Measurements from ENCODE around the gene CYP27B1.
"Not testable (repeated sequence)": the region's sequence is repeated elsewhere in the genome, so short reads cannot be mapped to it uniquely, and the experiment has no call there.

CYP27B1 gene

DNA sequence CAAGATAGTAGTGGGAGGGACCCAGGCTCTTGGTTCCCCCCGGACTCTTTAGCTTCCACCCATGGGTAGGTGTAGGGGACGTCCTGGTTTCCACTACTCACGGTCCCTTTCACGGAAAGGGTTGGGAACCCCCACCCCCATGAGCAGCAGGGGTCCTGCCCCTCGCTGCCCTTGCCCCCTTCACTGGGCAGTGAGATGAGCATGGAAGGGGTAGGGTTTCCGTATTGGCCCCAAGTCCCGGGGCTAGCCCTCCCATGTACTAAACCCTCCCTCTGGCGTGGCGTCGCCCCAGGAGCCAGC, 41.1 kb downstream of the CYP27B1 start:
- Histone ChIP-seq H3K9ac (ENCODE audit: low read length in 2 of 2) (no peak overlapping the region), H3K4me1 (ENCODE audit: control insufficient read depth, insufficient read depth, low read length) (peaks cover 18% of the 10 kb centered on the region), H3K27me3 (ENCODE audit: control insufficient read depth in 1 of 2, insufficient read depth in 2 of 2, low read length in 2 of 2) (peaks cover 21 to 33% of the 10 kb centered on the region in 2 donors), H3K27ac (ENCODE audit: low read length) (no peak overlapping the region), H3K36me3 (ENCODE audit: control insufficient read depth in 2 of 2, insufficient read depth in 2 of 2, low read length in 2 of 2) (peaks cover 0 to 8% of the 10 kb centered on the region in 2 donors), H3K9me3 (ENCODE audit: control insufficient read depth in 2 of 2, low read length in 2 of 2) (no peaks in the 10 kb centered on the region), H3K4me3 (ENCODE audit: low read length in 2 of 2) (peak overlapping the region; percentile 73 to 76)

DNA sequence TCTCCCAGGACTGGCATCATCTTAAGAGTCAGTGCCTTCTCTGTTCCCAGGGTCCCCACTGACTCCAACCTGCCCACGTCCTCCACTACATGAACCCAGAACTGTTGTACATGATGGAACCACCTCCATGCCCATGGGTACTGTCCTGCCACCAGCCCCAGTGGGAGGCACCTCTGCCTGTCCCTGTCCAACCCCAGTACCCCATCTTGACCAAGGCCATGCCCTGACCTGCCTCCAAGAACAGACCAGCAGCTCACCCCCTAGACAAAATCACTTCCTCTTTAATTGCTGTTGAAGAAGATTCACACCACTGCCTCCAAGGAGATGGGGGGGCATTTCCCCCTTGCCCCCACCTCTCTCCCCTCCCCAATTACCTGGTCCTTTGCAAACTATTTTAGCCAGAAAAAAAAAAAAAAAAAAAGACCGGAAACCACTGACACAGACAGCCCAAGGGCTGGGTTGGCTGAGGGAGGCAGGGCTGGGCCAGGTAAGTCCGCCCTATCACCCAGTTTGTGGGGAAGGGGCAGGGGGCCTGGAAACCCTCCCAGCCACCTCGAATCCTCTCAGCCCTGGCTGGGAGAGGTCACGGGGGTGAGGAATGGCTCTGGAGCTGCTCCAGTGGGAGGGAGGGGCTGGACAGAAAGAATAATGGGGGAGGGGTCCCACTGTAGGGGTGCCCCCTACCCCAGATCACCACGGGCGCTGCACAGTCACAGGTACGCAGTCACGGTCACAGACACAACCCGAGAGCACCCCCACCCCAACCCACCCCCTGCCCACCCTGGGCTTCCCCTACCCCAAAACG, 41.7 kb downstream of the CYP27B1 start:
- peaks cover 3 to 14% of the 10 kb centered on the region in 2 donors for H3K36me3 ChIP-seq (ENCODE audit: control insufficient read depth in 2 of 2, insufficient read depth in 2 of 2, low read length in 2 of 2)
- no peak overlapping the region for H3K9ac ChIP-seq (ENCODE audit: low read length in 2 of 2)

DNA sequence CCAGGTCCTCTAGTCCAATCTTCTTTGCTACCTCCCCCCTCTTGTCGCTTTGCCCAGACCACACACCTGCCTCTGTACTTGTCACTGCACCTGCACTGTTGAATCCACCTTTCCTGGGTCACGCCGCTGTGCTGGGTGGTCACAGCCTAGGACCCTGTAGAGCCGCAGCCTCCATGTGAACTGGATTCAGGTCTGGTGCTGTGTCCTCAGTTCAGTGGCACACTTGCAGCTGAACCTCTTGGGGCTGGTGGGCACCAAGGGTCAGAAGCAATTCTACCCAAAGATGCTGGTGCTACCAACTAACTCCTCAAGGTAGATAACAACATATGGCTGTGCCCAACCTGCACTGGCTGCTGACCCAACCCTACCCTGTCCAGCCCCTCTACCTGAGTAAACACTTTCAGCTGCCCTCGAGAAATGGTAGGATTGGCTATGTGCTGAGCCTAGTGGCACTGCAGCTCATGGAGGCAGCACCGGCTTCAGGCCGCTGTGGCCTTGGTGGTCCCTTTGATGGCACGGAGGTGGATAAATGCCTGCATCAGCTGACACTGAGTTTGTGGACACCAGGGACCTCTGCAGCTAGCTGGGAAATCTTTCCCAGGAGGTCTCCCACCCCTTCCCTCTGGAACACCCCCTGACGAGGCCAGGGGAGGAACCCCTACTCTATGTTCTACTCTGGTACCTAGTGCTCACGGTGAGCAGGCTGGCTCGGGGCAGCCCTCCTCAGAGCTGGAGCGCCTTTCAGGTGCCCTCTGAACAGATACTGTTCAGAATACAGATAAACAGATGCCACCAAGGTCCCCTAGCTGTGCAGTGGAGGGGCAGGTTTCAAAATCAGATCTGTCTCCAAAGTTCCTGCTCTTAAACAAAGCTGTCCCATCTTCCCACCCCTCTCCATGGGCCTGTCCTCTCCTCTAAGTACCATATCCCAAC, 42.6 kb downstream of the CYP27B1 start:
- Histone ChIP-seq H3K27ac (ENCODE audit: low read length) (no peak overlapping the region), H3K4me1 (ENCODE audit: control insufficient read depth, insufficient read depth, low read length) (peaks cover 18% of the 10 kb centered on the region), H3K4me3 (ENCODE audit: low read length in 2 of 2) (no peak overlapping the region), H3K9ac (ENCODE audit: low read length in 2 of 2) (no peak overlapping the region), H3K9me3 (ENCODE audit: control insufficient read depth in 2 of 2, low read length in 2 of 2) (no peaks in the 10 kb centered on the region), H3K27me3 (ENCODE audit: control insufficient read depth in 1 of 2, insufficient read depth in 2 of 2, low read length in 2 of 2) (peaks cover 20 to 33% of the 10 kb centered on the region in 2 donors), H3K36me3 (ENCODE audit: control insufficient read depth in 2 of 2, insufficient read depth in 2 of 2, low read length in 2 of 2) (peaks cover 12 to 22% of the 10 kb centered on the region in 2 donors)

More for the DNA sequence above, 41.7 kb downstream of the CYP27B1 start:
- Histone ChIP-seq H3K27ac (ENCODE audit: low read length) (no peak overlapping the region), H3K9me3 (ENCODE audit: control insufficient read depth in 2 of 2, low read length in 2 of 2) (no peaks in the 10 kb centered on the region), H3K4me1 (ENCODE audit: control insufficient read depth, insufficient read depth, low read length) (peaks cover 18% of the 10 kb centered on the region), H3K4me3 (ENCODE audit: low read length in 2 of 2) (no peak overlapping the region), H3K27me3 (ENCODE audit: control insufficient read depth in 1 of 2, insufficient read depth in 2 of 2, low read length in 2 of 2) (peaks cover 20 to 33% of the 10 kb centered on the region in 2 donors)

DNA sequence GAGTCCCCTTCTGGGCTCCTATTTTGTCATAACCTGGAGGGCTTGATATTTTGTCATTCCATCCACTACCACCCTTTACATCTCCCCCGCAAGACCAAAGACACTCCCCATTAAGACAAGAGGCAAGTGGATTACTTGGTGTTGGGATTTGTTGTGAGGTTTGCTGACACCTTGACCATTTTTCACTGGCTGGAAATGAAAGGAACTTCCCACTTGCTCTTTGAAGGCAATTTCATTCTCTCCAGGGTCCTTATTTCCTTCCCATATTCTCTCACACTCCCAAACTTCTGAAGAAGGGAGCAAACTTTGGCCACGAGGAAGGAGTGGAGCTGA, 43.3 kb downstream of the CYP27B1 start:
- no peak overlapping the region for H3K9ac ChIP-seq (ENCODE audit: low read length in 2 of 2)
- peaks cover 18% of the 10 kb centered on the region for H3K4me1 ChIP-seq (ENCODE audit: control insufficient read depth, insufficient read depth, low read length)
- peaks cover 20 to 33% of the 10 kb centered on the region in 2 donors for H3K27me3 ChIP-seq (ENCODE audit: control insufficient read depth in 1 of 2, insufficient read depth in 2 of 2, low read length in 2 of 2)
- H3K9me3 ChIP-seq (ENCODE audit: control insufficient read depth in 2 of 2, low read length in 2 of 2) = no peaks in the 10 kb centered on the region
- H3K4me3 ChIP-seq (ENCODE audit: low read length in 2 of 2) = no peak overlapping the region
- H3K27ac ChIP-seq (ENCODE audit: low read length) = no peak overlapping the region
- peaks cover 18 to 27% of the 10 kb centered on the region in 2 donors for H3K36me3 ChIP-seq (ENCODE audit: control insufficient read depth in 2 of 2, insufficient read depth in 2 of 2, low read length in 2 of 2)

DNA sequence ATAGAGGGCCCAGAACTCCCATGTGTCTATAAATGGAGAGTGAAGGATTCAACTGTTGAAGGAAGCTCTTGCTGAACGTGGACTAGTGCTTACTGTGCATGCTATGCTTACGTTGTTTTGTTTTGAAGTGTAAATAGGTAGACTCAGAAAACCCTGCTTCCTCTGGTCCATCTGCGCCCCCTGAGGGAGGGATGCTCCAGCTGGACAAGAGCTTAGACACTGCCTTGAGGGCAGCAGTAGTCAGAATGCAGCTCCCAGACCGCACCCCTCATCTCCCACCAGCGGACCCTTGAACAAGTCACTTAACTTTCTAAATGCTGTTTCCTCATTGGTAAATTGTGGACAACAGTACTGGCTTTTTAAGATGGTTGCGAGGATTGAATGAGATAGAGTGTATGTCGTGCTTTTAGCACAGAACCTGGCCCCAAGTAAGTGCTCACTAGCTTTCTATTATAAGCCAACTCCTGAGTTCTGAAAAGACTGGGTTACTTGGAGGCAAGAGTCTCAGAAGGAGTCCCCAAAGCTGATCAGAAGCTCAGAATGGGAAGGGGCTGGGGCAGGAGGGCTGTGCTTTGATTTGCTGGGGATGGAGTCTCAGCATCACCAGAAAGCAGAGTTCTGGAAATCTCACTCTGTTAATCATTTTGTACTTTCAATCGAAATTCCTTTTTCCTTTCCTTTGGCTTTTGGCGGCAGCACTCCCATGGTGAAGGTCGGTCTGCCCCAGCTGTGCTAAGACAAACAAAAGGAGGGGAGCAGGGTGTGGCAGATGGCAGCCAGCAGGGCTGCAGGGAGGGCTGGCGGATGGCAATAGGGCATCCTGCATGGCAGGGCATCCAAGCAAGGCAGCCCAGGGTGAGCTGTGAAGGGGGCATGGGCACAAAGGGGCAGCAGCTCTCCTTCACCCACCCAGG, 43.9 kb downstream of the CYP27B1 start:
- Histone ChIP-seq H3K27me3 (ENCODE audit: control insufficient read depth in 1 of 2, insufficient read depth in 2 of 2, low read length in 2 of 2) (peaks cover 20 to 29% of the 10 kb centered on the region in 2 donors), H3K27ac (ENCODE audit: low read length) (no peak overlapping the region), H3K9me3 (ENCODE audit: control insufficient read depth in 2 of 2, low read length in 2 of 2) (no peaks in the 10 kb centered on the region), H3K4me3 (ENCODE audit: low read length in 2 of 2) (no peak overlapping the region), H3K4me1 (ENCODE audit: control insufficient read depth, insufficient read depth, low read length) (peaks cover 18% of the 10 kb centered on the region), H3K36me3 (ENCODE audit: control insufficient read depth in 2 of 2, insufficient read depth in 2 of 2, low read length in 2 of 2) (peaks cover 24 to 32% of the 10 kb centered on the region in 2 donors), H3K9ac (ENCODE audit: low read length in 2 of 2) (no peak overlapping the region)

DNA sequence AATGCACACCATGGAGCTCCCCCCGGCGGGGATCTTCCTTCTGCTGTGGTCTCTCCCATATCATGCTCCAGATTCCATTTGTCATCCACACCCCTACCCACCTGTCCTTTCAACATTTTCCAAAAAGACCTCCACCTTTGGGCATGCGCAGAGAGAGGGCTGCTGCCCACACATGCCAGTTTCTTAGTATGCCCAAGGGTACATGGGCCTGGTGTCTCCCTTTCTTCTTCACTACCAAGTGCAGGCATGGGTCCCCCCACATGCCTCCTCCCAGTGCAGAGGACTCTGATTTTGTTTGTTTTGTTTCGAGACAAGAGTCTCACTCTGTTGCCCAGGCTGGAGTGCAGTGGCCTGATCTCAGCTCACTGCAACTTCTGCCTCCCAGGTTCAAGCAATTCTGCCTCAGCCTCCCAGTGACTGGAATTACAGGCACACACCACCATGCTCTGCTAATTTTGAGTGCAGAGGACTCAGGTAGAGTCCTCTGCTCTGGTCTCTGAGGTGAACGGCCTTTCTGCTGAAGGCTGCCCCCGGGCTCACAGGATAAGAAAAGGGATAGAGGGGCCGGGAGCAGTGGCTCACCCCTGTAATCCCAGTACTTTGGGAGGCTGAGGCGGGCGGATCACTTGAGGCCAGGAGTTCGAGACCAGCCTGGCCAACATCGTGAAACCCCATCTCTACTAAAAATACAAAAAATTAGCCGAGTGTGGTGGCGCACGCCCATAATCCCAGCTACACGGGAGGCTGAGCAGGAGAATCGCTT, 44.9 kb downstream of the CYP27B1 start:
- not testable (repeated sequence) for H3K9me3 ChIP-seq (ENCODE audit: control insufficient read depth in 2 of 2, low read length in 2 of 2); H3K27ac ChIP-seq (ENCODE audit: low read length); H3K4me3 ChIP-seq (ENCODE audit: low read length in 2 of 2); H3K9ac ChIP-seq (ENCODE audit: low read length in 2 of 2)
- H3K4me1 ChIP-seq (ENCODE audit: control insufficient read depth, insufficient read depth, low read length) = peaks cover 12% of the 10 kb centered on the region
- peaks cover 32 to 37% of the 10 kb centered on the region in 2 donors for H3K36me3 ChIP-seq (ENCODE audit: control insufficient read depth in 2 of 2, insufficient read depth in 2 of 2, low read length in 2 of 2)
- peaks cover 12 to 19% of the 10 kb centered on the region in 2 donors for H3K27me3 ChIP-seq (ENCODE audit: control insufficient read depth in 1 of 2, insufficient read depth in 2 of 2, low read length in 2 of 2)

DNA sequence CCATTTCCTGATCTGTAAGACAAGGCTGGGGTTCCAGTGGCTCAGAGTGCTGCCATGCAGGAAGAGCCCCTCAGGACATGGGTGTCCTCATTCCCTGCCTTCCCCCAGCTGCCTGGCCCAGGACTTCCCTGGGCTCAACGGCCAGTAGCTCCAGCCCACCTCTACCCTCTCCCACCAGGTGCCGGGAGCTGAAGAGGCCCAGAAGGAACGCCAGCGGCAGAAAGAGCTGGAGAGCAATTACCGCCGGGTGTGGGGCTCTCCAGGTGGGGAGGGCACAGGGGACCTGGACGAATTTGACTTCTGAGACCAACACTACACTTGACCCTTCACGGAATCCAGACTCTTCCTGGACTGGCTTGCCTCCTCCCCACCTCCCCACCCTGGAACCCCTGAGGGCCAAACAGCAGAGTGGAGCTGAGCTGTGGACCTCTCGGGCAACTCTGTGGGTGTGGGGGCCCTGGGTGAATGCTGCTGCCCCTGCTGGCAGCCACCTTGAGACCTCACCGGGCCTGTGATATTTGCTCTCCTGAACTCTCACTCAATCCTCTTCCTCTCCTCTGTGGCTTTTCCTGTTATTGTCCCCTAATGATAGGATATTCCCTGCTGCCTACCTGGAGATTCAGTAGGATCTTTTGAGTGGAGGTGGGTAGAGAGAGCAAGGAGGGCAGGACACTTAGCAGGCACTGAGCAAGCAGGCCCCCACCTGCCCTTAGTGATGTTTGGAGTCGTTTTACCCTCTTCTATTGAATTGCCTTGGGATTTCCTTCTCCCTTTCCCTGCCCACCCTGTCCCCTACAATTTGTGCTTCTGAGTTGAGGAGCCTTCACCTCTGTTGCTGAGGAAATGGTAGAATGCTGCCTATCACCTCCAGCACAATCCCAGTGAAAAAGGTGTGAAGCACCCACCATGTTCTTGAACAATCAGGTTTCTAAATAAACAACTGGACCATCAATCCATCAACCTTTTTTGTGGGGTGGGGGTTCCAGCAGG, 46.0 kb downstream of the CYP27B1 start:
- H3K4me3 ChIP-seq (ENCODE audit: low read length in 2 of 2) = no peak overlapping the region
- no peaks in the 10 kb centered on the region for H3K9me3 ChIP-seq (ENCODE audit: control insufficient read depth in 2 of 2, low read length in 2 of 2)
- H3K27me3 ChIP-seq (ENCODE audit: control insufficient read depth in 1 of 2, insufficient read depth in 2 of 2, low read length in 2 of 2) = peaks cover 5 to 8% of the 10 kb centered on the region in 2 donors
- no peak overlapping the region for H3K27ac ChIP-seq (ENCODE audit: low read length)
- H3K9ac ChIP-seq (ENCODE audit: low read length in 2 of 2) = no peak overlapping the region
- peaks cover 43 to 48% of the 10 kb centered on the region in 2 donors for H3K36me3 ChIP-seq (ENCODE audit: control insufficient read depth in 2 of 2, insufficient read depth in 2 of 2, low read length in 2 of 2)
- peaks cover 1% of the 10 kb centered on the region for H3K4me1 ChIP-seq (ENCODE audit: control insufficient read depth, insufficient read depth, low read length)

DNA sequence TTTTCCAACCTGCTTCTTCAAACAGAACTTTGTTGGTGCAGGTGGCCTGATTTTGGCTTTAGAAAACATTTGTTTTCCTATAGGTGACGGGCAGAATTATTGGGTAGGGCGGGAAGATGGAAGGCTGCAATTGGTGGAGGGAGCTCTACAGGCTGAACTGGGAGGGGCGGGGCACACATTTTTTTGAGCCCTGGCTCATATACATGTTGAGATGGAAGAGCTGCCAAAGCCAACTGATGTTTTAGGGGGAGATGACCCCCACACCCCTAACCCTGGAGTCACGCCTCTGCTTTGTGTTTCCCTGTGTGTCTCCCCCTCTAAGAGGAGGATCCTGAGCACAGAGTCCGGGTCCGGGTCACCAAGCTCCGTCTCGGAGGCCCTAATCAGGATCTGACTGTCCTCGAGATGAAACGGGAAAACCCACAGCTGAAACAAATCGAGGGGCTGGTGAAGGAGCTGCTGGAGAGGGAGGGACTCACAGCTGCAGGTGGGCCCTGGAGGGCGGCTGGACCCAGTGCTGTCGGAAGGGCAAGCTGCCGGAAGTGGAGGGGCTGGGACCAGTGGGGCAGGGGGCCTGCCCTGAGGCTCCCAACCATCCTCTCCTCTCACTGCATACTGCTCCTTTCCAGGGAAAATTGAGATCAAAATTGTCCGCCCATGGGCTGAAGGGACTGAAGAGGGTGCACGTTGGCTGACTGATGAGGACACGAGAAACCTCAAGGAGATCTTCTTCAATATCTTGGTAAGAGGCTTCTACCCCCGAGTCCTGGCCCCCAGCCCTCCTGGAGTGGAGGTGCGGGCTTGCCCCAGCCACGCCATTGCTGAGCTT, 46.9 kb downstream of the CYP27B1 start:
- Histone ChIP-seq H3K27ac (ENCODE audit: low read length) (no peak overlapping the region), H3K4me1 (ENCODE audit: control insufficient read depth, insufficient read depth, low read length) (no peaks in the 10 kb centered on the region), H3K4me3 (ENCODE audit: low read length in 2 of 2) (no peak overlapping the region), H3K9ac (ENCODE audit: low read length in 2 of 2) (no peak overlapping the region), H3K27me3 (ENCODE audit: control insufficient read depth in 1 of 2, insufficient read depth in 2 of 2, low read length in 2 of 2) (peaks cover 1 to 5% of the 10 kb centered on the region in 2 donors), H3K9me3 (ENCODE audit: control insufficient read depth in 2 of 2, low read length in 2 of 2) (no peaks in the 10 kb centered on the region), H3K36me3 (ENCODE audit: control insufficient read depth in 2 of 2, insufficient read depth in 2 of 2, low read length in 2 of 2) (peaks cover 49 to 54% of the 10 kb centered on the region in 2 donors)
